ENCODE results near the gene SUSD3. TPM values are rescaled to one million over a fixed set of nuclear protein-coding genes. Genes with fewer than 3 reads are reported as not detected.

SUSD3 gene
- total and polyA plus RNA-seq, 10 of the 15 experiments (the other 5 are each of a cell fraction or from before 2014, with no cell fraction given) = 2.5 to 92.0 (median 31.1) TPM

- no peak for TF ChIP-seq HSF1 (IDR thresholded peaks at IDR 0.05; ENCODE audit: low read depth, low read length)
- no peak for TF ChIP-seq RBBP5 (conservative IDR thresholded peaks at IDR 0.05)
- no peak for TF ChIP-seq HDAC2 (IDR thresholded peaks at IDR 0.05)
- peak; percentile 98 for TF ChIP-seq ZNF687 (IDR thresholded peaks at IDR 0.05)
- peak; percentile 96 for TF ChIP-seq NBN (IDR thresholded peaks at IDR 0.05)
- TF ChIP-seq SUPT20H (IDR thresholded peaks at IDR 0.05; ENCODE audit: borderline replicate concordance, control insufficient read depth, low read depth, low read length) = no peak
- no peak for TF ChIP-seq KAT2A (conservative IDR thresholded peaks at IDR 0.05; ENCODE audit: control insufficient read depth, low read depth, low read length)
- TF ChIP-seq NRF1 (conservative IDR thresholded peaks at IDR 0.05; ENCODE audit: low read depth, low read length) = no peak
- TF ChIP-seq USF2 (IDR thresholded peaks at IDR 0.05; ENCODE audit: borderline replicate concordance, low read depth, low read length) = no peak; the same call in 1 of the 2 replicates
- TF ChIP-seq SPI1 (IDR thresholded peaks at IDR 0.05; ENCODE audit: borderline replicate concordance, insufficient read depth, low read depth, low read length) = no peak
- TF ChIP-seq PAX5 (IDR thresholded peaks at IDR 0.05; ENCODE audit: borderline replicate concordance, low read depth, low read length) = peak; percentile 74
- TF ChIP-seq TBL1XR1 (IDR thresholded peaks at IDR 0.05; ENCODE audit: low read depth, low read length) = peak; percentile 28; the same call in 1 of the 2 replicates
- no peak for TF ChIP-seq CHD4 (IDR thresholded peaks at IDR 0.05)
- peak; percentile 85 for TF ChIP-seq ATF7 (IDR thresholded peaks at IDR 0.05; ENCODE audit: low read depth)
- TF ChIP-seq ZNF274 (IDR thresholded peaks at IDR 0.05; ENCODE audit: insufficient read depth, insufficient read length) = no peak
- TF ChIP-seq JUND (IDR thresholded peaks at IDR 0.05; ENCODE audit: low read depth, low read length) = no peak
- TF ChIP-seq MEF2B (IDR thresholded peaks at IDR 0.05; ENCODE audit: partially characterized antibody, poor library complexity, severe bottlenecking) = peak; percentile 81
- TF ChIP-seq SMAD5 (IDR thresholded peaks at IDR 0.05; ENCODE audit: low read depth) = peak; percentile 72; the same call in 1 of the 2 replicates
- peak; percentile 96 for TF ChIP-seq TCF12 (IDR thresholded peaks at IDR 0.05; ENCODE audit: low read depth, low read length)
- TF ChIP-seq, protein P1, sequence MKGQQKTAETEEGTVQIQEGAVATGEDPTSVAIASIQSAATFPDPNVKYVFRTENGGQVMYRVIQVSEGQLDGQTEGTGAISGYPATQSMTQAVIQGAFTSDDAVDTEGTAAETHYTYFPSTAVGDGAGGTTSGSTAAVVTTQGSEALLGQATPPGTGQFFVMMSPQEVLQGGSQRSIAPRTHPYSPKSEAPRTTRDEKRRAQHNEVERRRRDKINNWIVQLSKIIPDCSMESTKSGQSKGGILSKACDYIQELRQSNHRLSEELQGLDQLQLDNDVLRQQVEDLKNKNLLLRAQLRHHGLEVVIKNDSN (IDR thresholded peaks at IDR 0.05; ENCODE audit: borderline replicate concordance, extremely low read length, insufficient read depth, low read depth, low read length) = no peak
- no peak; the same call in 2 of the 3 replicates for TF ChIP-seq POU2F2 (IDR thresholded peaks at IDR 0.05; ENCODE audit: borderline replicate concordance, low read depth, low read length)
- no peak for TF ChIP-seq STAT1 (conservative IDR thresholded peaks at IDR 0.05)
Measured at GRCh38 chr9:93064392-93065134, 6.1 kb downstream of the SUSD3 start (continued).
